HG03457 (cell line): ENCODE results near the gene TMPRSS5.
"Not testable (repeated sequence)": the region's sequence is repeated elsewhere in the genome, so short reads cannot be mapped to it uniquely, and the experiment has no call there.

Source experiments
- ATAC-seq: cut with Tn5 transposase; IDR thresholded peaks from one replicate; pipeline ENCODE4 v1.9.1; 2021; ENCODE audit warnings: moderate number of reproducible peaks; ENCODE audit not compliant: unreplicated experiment

Gene TMPRSS5

DNA sequence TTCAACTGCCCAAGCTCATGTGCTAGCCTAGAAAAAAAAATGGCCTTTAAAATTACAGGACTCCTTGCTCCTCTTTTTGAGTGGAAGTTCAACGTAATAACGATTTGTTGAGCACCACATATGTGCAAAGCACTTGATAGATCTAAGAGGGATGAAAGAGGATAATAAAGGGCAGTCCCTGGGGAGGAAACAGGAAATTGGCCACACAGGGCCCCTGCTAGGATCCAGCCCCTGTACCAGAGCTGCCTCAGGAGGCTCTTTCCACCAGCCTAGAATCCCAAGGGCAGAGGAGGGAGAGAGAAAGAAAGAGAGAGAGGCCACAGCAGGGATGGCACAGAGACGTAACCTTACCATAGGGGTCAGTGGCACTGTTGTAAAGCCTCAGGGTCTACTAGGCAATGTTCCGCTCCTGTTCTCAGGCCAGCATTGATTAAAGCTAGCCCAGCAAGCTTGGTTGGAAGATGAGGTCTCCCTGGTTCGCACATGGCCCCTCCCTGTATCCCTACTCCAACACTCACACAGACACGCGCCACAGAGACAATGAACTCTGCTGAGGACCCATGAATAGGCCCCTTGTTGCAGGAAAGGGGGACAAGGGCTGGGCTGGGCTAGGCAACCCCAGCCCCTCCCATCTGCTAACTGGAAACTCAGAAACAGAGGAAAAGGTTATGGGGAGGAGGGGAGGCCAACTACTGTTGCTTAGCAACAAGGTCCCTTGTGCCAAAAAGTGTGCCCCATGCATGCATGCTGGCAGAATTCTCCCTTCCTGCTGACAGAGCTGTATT lies at the start of gene TMPRSS5:
TSS of gene TMPRSS5 (minus strand) at position 438 of the 785 bp plus-strand sequence. CDS start at position 354, 84 bp downstream.
- ATAC-seq, result no peak

GRCh38 chr11:113752932-113753331 lies 46.8 kb upstream of the TMPRSS5 start:
- no peak for ATAC-seq

DNA sequence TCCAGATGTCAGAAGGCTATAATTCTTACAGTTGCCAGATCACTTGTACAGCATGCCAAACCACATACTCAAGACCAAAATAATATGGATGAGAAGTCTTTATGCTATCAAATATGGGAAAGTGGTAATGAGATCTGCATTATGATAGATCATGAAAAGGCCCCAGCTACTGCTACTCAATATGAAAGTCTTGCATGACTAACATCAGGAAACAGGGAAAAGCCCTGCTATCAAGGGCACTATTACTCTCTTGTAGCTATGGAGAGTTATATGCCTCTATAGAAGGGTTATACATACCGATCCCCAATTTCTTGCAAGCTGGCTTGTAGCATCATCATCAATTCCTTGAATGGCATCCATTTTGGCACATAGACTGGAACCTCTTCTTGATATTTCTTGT lies 30.2 kb upstream of the TMPRSS5 start:
- ATAC-seq, result no peak

GRCh38 chr11:113732092-113732491 lies 26.0 kb upstream of the TMPRSS5 start:
- ATAC-seq, result no peak

- no peak for ATAC-seq
Observed at GRCh38 chr11:113730887-113731726, 25.0 kb upstream of the TMPRSS5 start.

GRCh38 chr11:113729456-113729855 lies 23.3 kb upstream of the TMPRSS5 start:
- ATAC-seq, result no peak

GRCh38 chr11:113728814-113729213 lies 22.7 kb upstream of the TMPRSS5 start:
- no peak for ATAC-seq

DNA sequence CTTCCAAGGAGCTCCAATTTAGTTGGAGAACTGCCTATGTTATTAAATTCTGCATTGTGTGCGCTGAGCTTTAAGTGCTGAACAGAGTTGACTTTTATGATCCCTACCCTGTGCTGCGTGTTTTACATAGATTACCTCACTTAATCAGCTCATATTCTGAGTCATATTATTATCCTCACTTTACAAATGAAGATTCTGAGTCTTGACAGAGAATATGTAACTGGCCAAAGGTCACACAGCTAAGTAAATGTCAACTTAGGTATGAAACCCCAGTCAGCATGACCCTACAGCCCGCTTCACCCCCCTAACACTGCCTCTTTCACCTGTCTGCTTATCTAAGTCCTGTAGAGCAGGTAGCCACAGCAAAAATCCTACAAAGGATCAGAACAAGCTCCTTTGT lies 19.8 kb upstream of the TMPRSS5 start:
- no peak for ATAC-seq

GRCh38 chr11:113725407-113725806 lies 19.3 kb upstream of the TMPRSS5 start:
- no peak for ATAC-seq

DNA sequence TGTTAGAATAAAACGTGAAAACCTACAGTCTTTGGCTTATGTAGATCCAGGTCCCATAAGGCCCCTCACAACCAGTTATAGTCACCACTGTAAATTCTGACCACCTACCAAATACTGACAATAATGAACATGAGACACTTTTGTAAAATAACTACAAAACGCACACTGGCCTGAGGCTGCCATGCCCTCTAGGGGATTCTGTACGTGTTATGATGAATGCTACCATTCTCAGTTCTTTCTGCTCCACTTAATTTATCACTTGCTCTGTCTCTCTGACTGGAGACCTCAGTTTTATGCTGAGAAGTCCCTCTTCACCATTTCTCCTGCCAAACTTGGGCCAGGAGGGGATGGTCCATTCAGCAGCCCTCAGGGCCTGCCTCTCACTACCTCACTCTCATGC lies 18.7 kb upstream of the TMPRSS5 start:
- ATAC-seq, result no peak

DNA sequence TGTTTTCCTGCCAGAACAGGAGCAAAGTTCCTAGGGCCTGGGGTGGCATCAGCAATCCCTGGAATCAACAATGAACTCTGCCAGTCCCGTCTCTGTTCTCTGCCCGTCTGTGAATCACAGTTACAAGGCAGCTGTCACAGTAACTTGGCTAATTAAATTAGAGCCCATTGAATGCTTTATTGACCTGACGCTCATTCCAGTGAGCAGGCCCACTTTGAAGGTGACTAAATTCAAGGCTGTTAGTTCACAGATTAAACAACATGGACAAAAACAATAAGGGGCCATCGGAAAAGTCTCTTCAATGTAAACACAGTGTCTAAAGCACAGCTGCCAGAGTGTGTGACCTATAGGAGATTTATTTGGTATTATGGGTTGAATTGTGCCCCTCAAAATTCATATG lies 17.7 kb upstream of the TMPRSS5 start:
- ATAC-seq, result no peak

- ATAC-seq, result no peak
Observed at GRCh38 chr11:113722934-113723333, 16.8 kb upstream of the TMPRSS5 start.

DNA sequence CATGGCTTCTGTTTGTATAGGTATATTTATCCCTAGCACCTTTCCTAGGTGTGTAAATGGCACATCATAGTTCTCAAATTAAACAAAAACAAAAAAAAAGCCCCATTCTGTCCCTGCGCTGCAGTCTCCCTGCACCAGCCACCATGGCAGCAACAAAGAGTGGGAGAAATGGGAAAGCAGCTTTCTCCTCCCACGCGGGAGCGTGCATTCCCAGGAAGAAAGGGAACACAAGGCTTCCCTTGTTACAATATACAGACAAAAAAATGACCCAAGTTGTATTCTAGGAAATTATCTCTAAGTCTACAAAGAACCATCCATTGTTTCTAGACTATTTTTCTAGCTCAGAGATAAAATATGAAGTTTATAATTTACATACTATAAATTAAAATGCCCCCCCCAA lies 16.1 kb upstream of the TMPRSS5 start:
- no peak for ATAC-seq

DNA sequence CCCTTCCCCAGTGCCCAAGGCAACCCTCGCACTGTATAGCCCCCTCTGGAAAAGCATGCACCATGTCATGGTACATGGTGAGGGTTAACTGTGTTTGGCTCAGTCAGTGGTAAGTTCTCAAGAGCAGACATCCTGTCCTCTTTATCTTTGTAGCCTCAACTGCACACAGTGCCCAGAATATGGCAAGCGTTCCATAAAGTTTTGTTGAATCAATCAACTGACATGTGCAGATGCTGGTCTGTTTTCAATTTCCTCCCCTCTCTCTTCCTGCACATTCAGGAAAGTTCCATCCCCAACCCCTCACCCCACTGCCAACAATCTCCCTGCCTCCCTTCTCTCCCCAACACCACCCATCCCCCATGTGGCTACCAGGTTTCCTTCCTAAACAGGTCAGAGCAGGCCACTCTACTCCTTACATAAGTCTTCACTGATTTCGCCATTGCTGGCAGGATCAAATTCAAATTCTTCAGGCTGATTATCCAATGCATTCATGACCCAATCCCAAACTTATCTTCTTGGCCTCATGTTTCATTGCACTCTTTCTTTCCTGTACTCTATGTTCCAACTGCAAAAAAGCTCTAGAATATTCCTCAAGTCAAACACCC lies 15.5 kb upstream of the TMPRSS5 start:
- ATAC-seq, result no peak

DNA sequence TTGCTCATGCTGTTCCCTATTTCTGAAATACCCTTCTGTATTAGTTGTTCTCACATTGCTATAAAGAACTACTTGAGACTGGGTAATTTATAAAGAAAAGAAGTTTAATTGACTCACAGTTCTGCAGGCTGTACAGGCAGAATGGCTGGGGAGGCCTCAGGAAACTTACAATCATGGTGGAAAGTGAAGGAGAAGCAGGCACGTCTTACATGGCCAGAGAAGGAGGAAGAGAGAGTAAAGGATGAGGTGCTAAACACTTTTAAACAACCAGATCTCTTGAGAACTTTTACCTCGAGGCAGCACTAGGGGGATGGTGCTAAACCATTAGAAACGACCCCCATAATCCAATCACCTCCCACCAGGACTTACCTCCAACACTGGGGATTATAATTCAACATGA lies 14.4 kb upstream of the TMPRSS5 start:
- not testable (repeated sequence) for ATAC-seq

DNA sequence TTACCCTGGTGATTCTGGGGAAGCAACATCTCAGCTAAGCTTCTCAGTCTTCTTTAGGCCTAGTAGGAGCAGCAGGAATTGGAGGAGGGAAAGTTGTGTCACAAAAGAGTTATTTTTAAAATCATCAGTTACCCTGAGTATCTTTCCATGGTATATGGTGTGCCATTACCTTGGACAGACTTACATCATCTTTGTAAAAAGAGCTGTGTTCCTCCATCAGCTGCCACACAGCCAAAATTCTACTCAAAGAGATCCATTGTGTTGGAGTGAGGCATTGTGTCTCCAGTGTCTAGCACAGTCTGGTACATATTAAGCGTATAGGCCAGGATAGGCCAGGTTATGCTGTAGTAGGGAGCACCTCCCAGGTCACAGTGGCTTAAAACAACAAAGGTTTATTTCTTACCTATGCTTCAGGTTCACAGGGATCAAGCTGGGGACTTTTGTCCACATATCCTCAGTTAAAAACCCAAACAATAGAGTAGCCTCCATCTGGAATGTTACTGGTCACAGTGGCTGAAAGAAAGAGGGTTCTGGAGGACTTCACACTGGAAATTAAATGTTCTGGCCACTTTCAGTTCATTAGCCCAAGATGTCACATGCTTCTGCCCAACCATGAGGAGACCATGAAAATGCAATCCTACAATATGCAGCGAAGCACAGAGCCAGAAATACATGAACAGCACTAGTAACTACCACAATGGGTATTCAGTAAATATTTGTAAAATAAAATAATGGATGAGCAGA lies 9.9 kb upstream of the TMPRSS5 start:
- ATAC-seq, result no peak

DNA sequence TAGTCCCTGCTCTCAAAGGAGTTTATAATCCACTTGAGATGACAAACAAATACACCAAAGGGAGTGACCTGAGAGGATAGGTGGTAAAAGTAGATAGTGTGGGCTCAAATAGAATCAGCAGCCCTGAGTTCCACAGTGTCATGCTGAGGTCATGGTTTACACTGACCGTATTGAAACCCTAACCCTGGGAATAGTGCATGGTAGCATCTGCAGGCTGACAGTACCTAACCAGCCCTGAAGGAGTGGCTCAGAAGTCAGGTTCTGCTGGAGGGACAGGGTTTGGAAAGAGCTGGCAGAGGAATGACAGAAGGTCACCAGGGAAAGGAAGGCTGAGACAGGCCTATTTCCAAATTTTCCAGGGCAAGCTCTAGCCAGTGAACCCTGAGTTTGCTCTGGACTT lies 9.2 kb upstream of the TMPRSS5 start:
- no peak for ATAC-seq

DNA sequence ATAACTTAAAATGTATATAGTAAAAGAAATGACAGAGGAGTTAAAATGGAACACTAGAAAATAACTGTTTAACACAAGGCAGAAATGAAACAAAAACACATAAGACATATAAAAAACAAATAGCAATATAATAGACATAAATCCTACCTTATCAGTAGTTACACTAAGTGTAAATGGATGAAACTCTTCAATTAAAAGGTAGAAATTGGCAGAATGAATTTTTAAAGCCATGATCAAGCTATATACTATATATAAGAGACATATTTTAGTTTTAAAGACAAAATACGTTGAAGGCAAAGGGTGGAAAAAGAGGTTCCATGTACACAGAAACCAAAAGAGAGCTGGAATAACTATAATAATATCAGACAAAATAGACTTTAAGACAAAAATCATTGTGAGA lies 4.9 kb upstream of the TMPRSS5 start:
- no peak for ATAC-seq

DNA sequence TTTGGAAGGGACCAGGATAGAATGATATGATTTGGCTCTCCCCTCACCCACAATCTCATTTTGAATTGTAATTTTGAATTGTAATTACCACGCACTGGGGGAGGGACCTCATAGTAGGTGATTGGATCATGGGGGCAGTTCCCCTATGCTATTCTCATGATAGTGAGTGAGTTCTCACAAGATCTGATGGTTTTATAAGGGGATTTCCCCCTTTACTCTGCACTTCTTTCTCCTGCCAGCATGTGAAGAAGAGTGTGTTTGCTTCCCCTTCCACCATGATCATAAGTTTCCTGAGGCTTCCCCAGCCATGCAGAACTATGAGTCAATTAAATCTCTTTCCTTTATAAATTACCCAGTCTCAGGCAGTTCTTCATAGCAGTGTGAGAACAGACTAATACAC lies 2.6 kb downstream of the TMPRSS5 start:
- not testable (repeated sequence) for ATAC-seq

GRCh38 chr11:113701491-113701890 lies 4.6 kb downstream of the TMPRSS5 start:
- no peak for ATAC-seq

DNA sequence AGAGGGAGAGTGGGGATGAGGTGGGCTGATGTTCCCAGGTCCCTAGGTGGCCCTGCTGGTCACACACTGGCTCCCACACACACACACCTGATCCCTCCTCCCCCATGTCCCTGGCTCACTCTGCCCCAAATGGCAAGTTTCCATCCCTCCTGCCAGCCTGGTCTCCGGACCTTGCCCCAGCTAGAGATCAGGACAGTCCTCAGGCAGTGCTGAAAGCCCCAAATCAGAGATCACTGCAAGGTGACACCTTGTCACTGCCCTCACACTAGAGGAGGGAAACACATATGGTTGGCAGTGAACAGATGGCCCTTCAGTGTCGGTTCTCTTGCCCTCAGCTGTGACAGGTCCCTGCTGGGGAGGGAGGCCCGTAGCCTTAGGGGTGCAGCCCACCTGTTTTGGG lies 7.6 kb downstream of the TMPRSS5 start:
- no peak for ATAC-seq
